LNCAP (cell line): ENCODE data around the gene LBHD1.

Source experiments
- CTCF ChIP-seq: fragments of 450-650 bp; IDR thresholded peaks from 2 replicates; pipeline ENCODE4 v1.5.1; 2017; ENCODE audit warnings: mild to moderate bottlenecking

Gene LBHD1

DNA sequence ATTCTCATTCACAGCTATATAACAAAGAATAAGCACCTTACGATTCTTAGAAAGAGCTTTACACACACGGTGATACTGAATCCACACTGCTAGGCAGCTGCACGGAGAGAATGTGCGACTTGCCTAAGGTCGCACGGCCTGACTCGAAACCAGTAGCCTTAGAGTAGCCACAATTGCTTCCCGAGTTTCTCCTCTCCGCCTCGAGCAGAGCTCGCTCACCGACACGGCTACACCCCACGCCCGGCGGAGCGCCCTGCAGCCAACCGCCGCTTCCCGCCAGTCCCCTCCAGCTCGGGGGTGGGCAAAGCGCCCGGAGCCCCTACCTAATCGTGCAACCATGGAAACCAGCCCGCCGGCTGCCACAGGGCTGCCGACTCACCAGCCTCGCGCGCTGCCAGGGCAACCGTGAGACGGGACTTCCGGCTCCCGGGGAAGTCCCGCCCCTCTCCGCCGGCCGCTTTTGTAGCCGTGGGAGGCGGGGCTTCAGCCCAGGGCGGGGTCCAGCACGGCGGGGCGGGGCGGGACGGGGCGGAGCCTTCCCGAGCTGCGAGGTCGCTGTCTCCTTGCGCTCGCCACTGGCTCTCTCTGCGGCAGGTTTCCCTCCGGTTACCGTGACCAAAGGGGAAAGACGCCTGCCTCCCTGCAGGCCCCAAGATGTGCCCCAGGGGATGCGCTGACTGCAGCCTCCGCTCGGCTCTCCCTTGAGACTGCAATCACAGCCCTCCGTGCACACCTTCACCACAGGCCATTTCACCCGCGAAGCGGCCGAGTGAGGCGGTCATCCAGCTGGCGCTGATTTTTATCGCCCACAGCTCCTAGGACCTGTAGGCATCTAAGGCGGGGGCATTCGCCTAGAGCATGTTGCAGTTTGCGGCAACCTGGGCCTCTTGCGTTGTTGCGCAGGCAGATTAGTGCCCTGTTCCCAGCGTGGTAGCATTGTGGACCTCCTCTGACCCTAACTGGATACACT is 34.1 kb upstream of the LBHD1 start:
- no peak for TF ChIP-seq CTCF

DNA sequence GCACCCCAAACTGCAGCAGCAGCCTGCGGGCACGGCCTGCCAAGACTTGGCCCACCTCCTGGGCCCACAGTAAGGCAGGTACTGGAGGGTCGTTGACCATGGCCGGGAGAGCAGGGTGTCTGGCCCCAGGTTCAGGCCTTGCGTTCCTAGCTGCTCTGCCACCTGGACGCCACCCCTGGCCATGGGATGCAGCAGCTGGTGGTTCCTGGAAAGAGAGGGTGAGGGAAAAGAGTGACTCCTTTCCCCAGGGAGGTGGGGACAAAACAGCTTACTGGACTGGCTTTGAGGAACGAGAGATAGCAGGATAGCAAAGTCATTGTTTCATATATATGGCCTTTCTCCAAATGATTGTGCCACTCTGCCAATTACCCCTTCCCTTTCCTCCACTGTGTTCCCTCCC is 33.3 kb upstream of the LBHD1 start:
- TF ChIP-seq CTCF, result peak; percentile 30; the same call in 1 of the 2 replicates

GRCh38 chr11:62702246-62702645 is 30.2 kb upstream of the LBHD1 start:
- no peak for TF ChIP-seq CTCF

GRCh38 chr11:62694455-62695167 is 22.5 kb upstream of the LBHD1 start:
- peak; percentile 82 for TF ChIP-seq CTCF

GRCh38 chr11:62689421-62690183 is 17.5 kb upstream of the LBHD1 start, which contains the start of gene LRRN4CL:
Gene LRRN4CL, minus strand, starts transcription at chr11:62689530. Its CDS starts 1,022 bp downstream, at chr11:62688508.
- TF ChIP-seq CTCF, result no peak

- no peak for TF ChIP-seq CTCF
Observed at GRCh38 chr11:62688491-62688890, 16.4 kb upstream of the LBHD1 start.
